HFFc6 (cell line): Measurements from ENCODE around the gene ARHGEF16. TPM values are rescaled to one million over a fixed set of nuclear protein-coding genes. Genes with fewer than 3 reads are reported as not detected.

Source experiments
- DNase-seq: peaks from one replicate; pipeline ENCODE4 v3.0.0-alpha.2; 2018
- H3K27ac Mint-ChIP-seq: 2 replicates; pipeline ENCODE4 v1.8.0; 2020; ENCODE audit warnings: mild to moderate bottlenecking, mixed read lengths
- H3K27me3 Mint-ChIP-seq: 2 replicates; pipeline ENCODE4 v1.8.0; 2021; ENCODE audit warnings: mild to moderate bottlenecking, moderate library complexity, mixed read lengths; ENCODE audit not compliant: insufficient read depth
- H3K36me3 Mint-ChIP-seq: 2 replicates; pipeline ENCODE4 v1.8.0; 2021; ENCODE audit warnings: low read depth, mixed read lengths
- H3K4me1 Mint-ChIP-seq: 2 replicates; pipeline ENCODE4 v1.8.0; 2020; ENCODE audit warnings: low read depth, mixed read lengths
- H3K4me3 Mint-ChIP-seq: 2 replicates; pipeline ENCODE4 v1.8.0; 2020; ENCODE audit warnings: mild to moderate bottlenecking, moderate library complexity, mixed read lengths
- H3K9me3 Mint-ChIP-seq: 2 replicates; pipeline ENCODE4 v1.8.0; 2020; ENCODE audit warnings: mild to moderate bottlenecking, mixed read lengths
- CTCF ChIP-seq: fragments of 200-600 bp; sonication (generic); IDR thresholded peaks from 2 replicates; pipeline ENCODE4 v1.5.0; 2021; ENCODE audit warnings: antibody characterized with exemption, mild to moderate bottlenecking
- total RNA-seq, 6 experiments: library from RNA; stranded (reverse); fragmentation: NEBNext Ultra II Directional; extraction: Animal tissue kit (Norgen Biotek cat#: 25700); gene quantifications; 2 replicates in 1 of 6; 3 replicates in 5 of 6; pipeline ENCODE4 v1.2.3, GENCODE V29; 2021

ARHGEF16 gene
- total RNA-seq, 6 experiments from 2014 or later: 0.08 to 0.18 (median 0.17) TPM; not detected in 3

- Mint-ChIP-seq H3K27me3 (no peaks in the 10 kb centered on the region; the same call in 1 of the 2 replicates), H3K27ac (no peak overlapping the region; the same call in 1 of the 2 replicates), H3K36me3 (no peaks in the 10 kb centered on the region), H3K9me3 (no peaks in the 10 kb centered on the region), H3K4me1 (peaks cover 21% of the 10 kb centered on the region), H3K4me3 (peak overlapping the region; percentile 16; the same call in 1 of the 2 replicates)
- DNase-seq: peak; percentile 63
- TF ChIP-seq CTCF: no peak
Observed at GRCh38 chr1:3473381-3473844, 18.9 kb downstream of the ARHGEF16 start.

- no peaks in the 10 kb centered on the region for H3K9me3 Mint-ChIP-seq
Observed at GRCh38 chr1:3474016-3474415, 19.6 kb downstream of the ARHGEF16 start.

GRCh38 chr1:3474421-3474820 is 20.0 kb downstream of the ARHGEF16 start:
- no peak for TF ChIP-seq CTCF
- no peak overlapping the region for H3K27ac Mint-ChIP-seq
- DNase-seq: no peak
- no peak overlapping the region for H3K4me3 Mint-ChIP-seq
- no peaks in the 10 kb centered on the region for H3K9me3 Mint-ChIP-seq
- no peaks in the 10 kb centered on the region for H3K36me3 Mint-ChIP-seq
- H3K27me3 Mint-ChIP-seq: no peaks in the 10 kb centered on the region; the same call in 1 of the 2 replicates
- H3K4me1 Mint-ChIP-seq: peaks cover 21% of the 10 kb centered on the region

More at GRCh38 chr1:3474016-3474415, 19.6 kb downstream of the ARHGEF16 start:
- peaks cover 21% of the 10 kb centered on the region for H3K4me1 Mint-ChIP-seq
- no peak overlapping the region for H3K27ac Mint-ChIP-seq
- H3K36me3 Mint-ChIP-seq: no peaks in the 10 kb centered on the region
- H3K27me3 Mint-ChIP-seq: no peaks in the 10 kb centered on the region; the same call in 1 of the 2 replicates
- no peak for DNase-seq
- H3K4me3 Mint-ChIP-seq: peak overlapping the region; percentile 16; the same call in 1 of the 2 replicates
- no peak for TF ChIP-seq CTCF

GRCh38 chr1:3475839-3476573 is 21.5 kb downstream of the ARHGEF16 start:
- no peak overlapping the region for H3K4me3 Mint-ChIP-seq
- H3K9me3 Mint-ChIP-seq: no peaks in the 10 kb centered on the region
- no peaks in the 10 kb centered on the region for H3K36me3 Mint-ChIP-seq
- no peaks in the 10 kb centered on the region; the same call in 1 of the 2 replicates for H3K27me3 Mint-ChIP-seq
- TF ChIP-seq CTCF: no peak
- no peak overlapping the region for H3K27ac Mint-ChIP-seq
- peaks cover 14% of the 10 kb centered on the region for H3K4me1 Mint-ChIP-seq
- no peak for DNase-seq

GRCh38 chr1:3476666-3477065 is 22.2 kb downstream of the ARHGEF16 start:
- Mint-ChIP-seq H3K4me3 (no peak overlapping the region), H3K4me1 (peaks cover 12% of the 10 kb centered on the region), H3K27me3 (no peaks in the 10 kb centered on the region; the same call in 1 of the 2 replicates), H3K27ac (no peak overlapping the region), H3K36me3 (no peaks in the 10 kb centered on the region), H3K9me3 (no peaks in the 10 kb centered on the region)
- no peak for TF ChIP-seq CTCF
- no peak for DNase-seq
